K562 (cell line): ENCODE data around the gene CCDC13. TPM values are rescaled to one million over a fixed set of nuclear protein-coding genes. Genes with fewer than 3 reads are reported as not detected.

Experiments
- ATAC-seq: fragments of 200-7000 bp; cut with Tn5 transposase; 3 replicates; pipeline ENCODE4 v1.9.1; 2020; ENCODE audit warnings: moderate library complexity
- BruUV-seq: library from RNA; stranded (reverse); fragments of 400-500 nt; replicated peaks from 2 replicates; lab custom pipeline; 2021; lab: Mats Ljungman, UMichigan
- CTCF ChIA-PET: fragments of 300-600 bp; formaldehyde crosslinking; extraction: SDS; loops from one replicate; lab custom pipeline; 2021; ENCODE audit warnings: low intra/inter-chr PET ratio; lab: Yijun Ruan, JAX
- POLR2A ChIA-PET: fragments of 300-600, 350-650 bp; sonication (Branson Sonifier 250); formaldehyde crosslinking; extraction: SDS; loops from one replicate; lab custom pipeline; 2021; ENCODE audit warnings: antibody characterized with exemption, inconsistent platforms; lab: Yijun Ruan, JAX
- DNase-seq, 4 experiments: peaks; one replicate each; pipeline versions ENCODE4 v3.0.0 to v3.0.0-alpha.2; 2011 to 2018; ENCODE audit warnings: low spot score in 3 of 4, mixed read lengths in 3 of 4; ENCODE audit errors: extremely low read depth in 1 of 4
- FAIRE-seq: peaks from 2 replicates; lab custom pipeline; 2011; peaks lifted over from hg19 to GRCh38; lab: Jason Lieb, UNC
- H2AFZ ChIP-seq: 2 replicates; pipeline ENCODE4 v1.6.0; 2011; ENCODE audit warnings: low read depth, low read length, control low read depth, inconsistent platforms
- H3K27ac ChIP-seq: fragments of 200-600 bp; 3 replicates; pipeline ENCODE4 v1.8.0; 2011; ENCODE audit warnings: low read depth, mild to moderate bottlenecking, control low read depth, inconsistent platforms, low read length, moderate library complexity, mixed read lengths; ENCODE audit errors: extremely low read depth
- H3K27me3 ChIP-seq, 2 experiments: fragments of 300-600 bp in 1 of 2; 2 replicates in 1 of 2; 3 replicates in 1 of 2; pipeline versions ENCODE4 v1.6.0 to v1.8.0; 2011; ENCODE audit warnings: inconsistent platforms in 2 of 2, low read length in 2 of 2, mild to moderate bottlenecking in 1 of 2, mixed read lengths in 1 of 2, moderate library complexity in 1 of 2; ENCODE audit not compliant: control insufficient read depth in 2 of 2, insufficient read depth in 2 of 2
- H3K36me3 ChIP-seq: fragments of 300-600 bp; 3 replicates; pipeline ENCODE4 v1.8.0; 2011; ENCODE audit warnings: mild to moderate bottlenecking, low read length, inconsistent platforms; ENCODE audit not compliant: control insufficient read depth, insufficient read depth
- H3K4me1 ChIP-seq, 2 experiments: fragments of 200-600 bp in 1 of 2; replicated peaks in 1 of 2; 2 replicates in 1 of 2; 3 replicates in 1 of 2; pipeline versions ENCODE4 v1.5.1 to v1.8.0; 2011; ENCODE audit warnings: inconsistent platforms in 2 of 2, low read length in 2 of 2, mild to moderate bottlenecking in 1 of 2, mixed read lengths in 1 of 2, moderate library complexity in 1 of 2; ENCODE audit not compliant: control insufficient read depth in 2 of 2, insufficient read depth in 2 of 2
- H3K4me2 ChIP-seq: 2 replicates; pipeline ENCODE4 v1.6.1; 2011; ENCODE audit warnings: low read length, control low read depth, inconsistent platforms, mixed read lengths; ENCODE audit not compliant: insufficient read depth
- H3K4me3 ChIP-seq: fragments of 200-600 bp; sonication (generic), shearing (Covaris generic); 2 replicates; pipeline ENCODE4 v1.5.1; 2016; ENCODE audit warnings: control low read depth, inconsistent platforms
- H3K79me2 ChIP-seq: fragments of 200-600 bp; 3 replicates; pipeline ENCODE4 v1.8.0; 2011; ENCODE audit warnings: low read length, inconsistent platforms; ENCODE audit not compliant: control insufficient read depth, insufficient read depth
- H3K9ac ChIP-seq, 2 experiments: 2 replicates each; pipeline versions ENCODE4 v1.6.0 to v1.6.1; 2011; ENCODE audit warnings: low read depth in 2 of 2, low read length in 2 of 2, control low read depth in 1 of 2, inconsistent platforms in 1 of 2, mild to moderate bottlenecking in 1 of 2, mixed read lengths in 1 of 2; ENCODE audit not compliant: insufficient read depth in 1 of 2
- H3K9me1 ChIP-seq: one replicate; pipeline ENCODE4 v1.6.0; 2011; ENCODE audit warnings: inconsistent platforms, mild to moderate bottlenecking, low read length, moderate library complexity; ENCODE audit not compliant: control insufficient read depth, insufficient read depth
- H3K9me3 ChIP-seq: replicated peaks from 2 replicates; pipeline ENCODE4 v1.5.1; 2011; ENCODE audit warnings: low read depth, low read length, inconsistent platforms; ENCODE audit not compliant: control insufficient read depth, insufficient read depth
- H4K20me1 ChIP-seq: replicated peaks from 2 replicates; pipeline ENCODE4 v1.6.1; 2011; ENCODE audit warnings: low read length, inconsistent platforms, mixed read lengths; ENCODE audit not compliant: control insufficient read depth, insufficient read depth
- BCLAF1 ChIP-seq, 2 experiments: fragments of 450-650 bp in 1 of 2; IDR thresholded peaks; 2 replicates each; pipeline ENCODE4 v1.6.1; 2011 to 2017; ENCODE audit warnings: low read depth in 2 of 2, antibody characterized with exemption in 1 of 2, borderline replicate concordance in 1 of 2, low read length in 1 of 2, mild to moderate bottlenecking in 1 of 2, mixed read lengths in 1 of 2; ENCODE audit not compliant: control insufficient read depth in 1 of 2
- CTBP1 ChIP-seq: fragments of 450-650 bp; IDR thresholded peaks from 2 replicates; pipeline ENCODE4 v1.6.1; 2016; ENCODE audit warnings: borderline replicate concordance
- DPF2 ChIP-seq: fragments of 450-650 bp; IDR thresholded peaks from 2 replicates; pipeline ENCODE4 v1.6.1; 2016
- ETS2 ChIP-seq: IDR thresholded peaks from 2 replicates; pipeline ENCODE4 v1.6.1; 2016; ENCODE audit warnings: borderline replicate concordance, missing genetic modification characterization, mild to moderate bottlenecking, moderate library complexity, missing compliant biosample characterization; ENCODE audit not compliant: poor library complexity, severe bottlenecking
- FOXP1 ChIP-seq: sonication (generic); formaldehyde crosslinking; IDR thresholded peaks from 2 replicates; pipeline ENCODE4 v1.8.0; 2022; ENCODE audit warnings: mild to moderate bottlenecking, missing genetic modification reagents
- FUS ChIP-seq: fragments of 200-400 bp; formaldehyde crosslinking; optimal IDR thresholded peaks from 2 replicates; pipeline ENCODE3; 2017; ENCODE audit warnings: low read depth, low read length
- MAFK ChIP-seq: IDR thresholded peaks from 2 replicates; pipeline ENCODE4 v1.6.1; 2011; ENCODE audit warnings: low read length, improper control_type of control experiment
- NR2C2 ChIP-seq, 2 experiments: fragments of 200-800 bp in 1 of 2; sonication (Bioruptor generic) in 1 of 2; sonication (generic) in 1 of 2; formaldehyde crosslinking in 1 of 2; IDR thresholded peaks; 2 replicates each; pipeline versions ENCODE4 v1.6.1 to v1.8.0; 2016 to 2022; ENCODE audit warnings: mild to moderate bottlenecking in 1 of 2, missing compliant biosample characterization in 1 of 2, missing genetic modification characterization in 1 of 2, missing genetic modification reagents in 1 of 2
- PBX2 ChIP-seq, 2 experiments: IDR thresholded peaks in 1 of 2; conservative IDR thresholded peaks in 1 of 2; 2 replicates each; pipeline ENCODE4 v1.6.1; 2016; ENCODE audit warnings: low read depth in 2 of 2, mild to moderate bottlenecking in 1 of 2, missing compliant biosample characterization in 1 of 2, missing genetic modification characterization in 1 of 2, moderate library complexity in 1 of 2
- RFX1 ChIP-seq: fragments of 450-650 bp; IDR thresholded peaks from 2 replicates; pipeline ENCODE4 v1.6.1; 2016; ENCODE audit warnings: mild to moderate bottlenecking, moderate library complexity
- SAFB2 ChIP-seq: fragments of 200-400 bp; formaldehyde crosslinking; IDR thresholded peaks from 2 replicates; pipeline ENCODE4 v1.6.1; 2018; ENCODE audit warnings: borderline replicate concordance, low read length, low read depth, moderate library complexity; ENCODE audit not compliant: severe bottlenecking
- ZKSCAN1 ChIP-seq: fragments of 150-350 bp; IDR thresholded peaks from 2 replicates; pipeline ENCODE4 v1.6.1; 2016; ENCODE audit warnings: low read depth, low read length
- ZNF133 ChIP-seq: fragments of 250-450 bp; sonication (Bioruptor Pico); IDR thresholded peaks from 2 replicates; pipeline ENCODE4 v1.4.0; 2020; ENCODE audit warnings: mild to moderate bottlenecking
- ZNF395 ChIP-seq: fragments of 200-800 bp; sonication (Bioruptor generic); IDR thresholded peaks from 2 replicates; pipeline ENCODE4 v1.6.1; 2017; ENCODE audit warnings: missing genetic modification characterization, missing compliant biosample characterization
- ZNF77 ChIP-seq: fragments of 250-450 bp; sonication (Bioruptor Pico); IDR thresholded peaks from 2 replicates; pipeline ENCODE4 v1.5.0; 2020
- WGBS: fragments of 100-300 bp; shearing (Covaris generic); methylation state at CpG from one replicate; pipeline ENCODE4 v1.1.6; 2016; ENCODE audit warnings: low coverage, mixed read lengths; ENCODE audit not compliant: insufficient coverage; ENCODE audit errors: missing lambda C conversion rate; 5-methylcytosine and 5-hydroxymethylcytosine counted together
- in situ Hi-C: fragments of 300-500 bp; cut with MboI; formaldehyde crosslinking; loops from 4 replicates; pipeline ENCODE4 v1.15.0; 2018; ENCODE audit warnings: inconsistent platforms, mixed read lengths
- intact Hi-C: fragments of 100-400 bp; cut with micrococcal nuclease; formaldehyde crosslinking; loops from 2 replicates; pipeline ENCODE4 v1.14.2; 2022
- polyA plus RNA-seq, 8 experiments: library from polyadenylated mRNA; depleted of rRNA in 4 of 8; stranded (reverse) in 5 of 8; unstranded in 3 of 8; fragments of >200 nt; fragmentation: Nextera tagmentation in 2 of 8; fragmentation: Illumina TruSeq in 1 of 8; extraction: Ambion mirVana in 2 of 8; extraction: Trizol in 1 of 8; gene quantifications; 2 replicates each; pipeline versions ENCODE4 v1.2.1 to v1.2.3, GENCODE V29; 2011 to 2014; ENCODE audit warnings: inconsistent platforms in 1 of 8, missing spikeins in 1 of 8
- total RNA-seq, 7 experiments: library from RNA; depleted of rRNA in 6 of 7; stranded (reverse); fragments of >200 nt in 6 of 7; fragmentation: Illumina TruSeq in 2 of 7; extraction: Trizol in 2 of 7; gene quantifications; 2 replicates each; pipeline versions ENCODE4 v1.2.1 to v1.2.3, GENCODE V29; 2011 to 2021; ENCODE audit warnings: low replicate concordance in 1 of 7

The CCDC13 gene
- total and polyA plus RNA-seq, 9 of the 15 experiments (the other 6 are each of a cell fraction or from before 2014, with no cell fraction given): 0.20 to 0.70 (median 0.48) TPM; not detected in 2

- no peak for FAIRE-seq
- no peaks in the 10 kb centered on the region for H3K4me1 ChIP-seq
- 0 out of 2 replicates have a peak, but pooled peaks cover 3% of the 10 kb centered on the region for H4K20me1 ChIP-seq
- intact Hi-C loops (loop anchor here (10.0 kb wide), 1 partner anchor 522 kb away; no protein-coding TSS in a partner anchor), in situ Hi-C loops (no loop called here)
- H3K4me2 ChIP-seq: no peak overlapping the region
- H3K9ac ChIP-seq: no peak overlapping the region
- ATAC-seq: no peak
- H3K9me3 ChIP-seq: no peaks in the 10 kb centered on the region
- CTCF ChIA-PET: no interaction called here
- H3K27me3 ChIP-seq: peaks cover 20 to 39% of the 10 kb centered on the region in 2 experiments
- no peaks in the 10 kb centered on the region for H3K9me1 ChIP-seq
- no peak overlapping the region for H3K4me3 ChIP-seq
- no peaks in the 10 kb centered on the region for H3K36me3 ChIP-seq
- BruUV-seq: no TSS peak
- POLR2A ChIA-PET: interaction anchor here (0.8 kb wide), 1 partner anchor 122 kb away, joined by 3 read pairs; no protein-coding TSS in a partner anchor
- DNase-seq: no peak
- no peak overlapping the region for H2AFZ ChIP-seq
- WGBS: 0% methylated on average over 6 of the region's 6 CpGs
- no peaks in the 10 kb centered on the region for H3K79me2 ChIP-seq
- no peak for TF ChIP-seq ZNF77 (CRISPR knock-in tag)
- no peak for TF ChIP-seq MAFK
- no peak for TF ChIP-seq CTBP1
- no peak for TF ChIP-seq DPF2
- TF ChIP-seq FOXP1: no peak
- no peak for TF ChIP-seq BCLAF1 (IDR thresholded peaks at IDR 0.05; ENCODE audit: borderline replicate concordance in 1 of 2, control insufficient read depth in 1 of 2, low read depth in 2 of 2, low read length in 1 of 2)
- TF ChIP-seq PBX2 (CRISPR knock-in tag; IDR thresholded peaks at IDR 0.05; ENCODE audit: low read depth): no peak
- TF ChIP-seq PBX2 (tag; conservative IDR thresholded peaks at IDR 0.05; ENCODE audit: low read depth): no peak
- TF ChIP-seq ZNF395 (CRISPR knock-in tag): no peak
- TF ChIP-seq NR2C2 (CRISPR knock-in tag; IDR thresholded peaks at IDR 0.05): no peak
- TF ChIP-seq NR2C2 (tag; IDR thresholded peaks at IDR 0.05): no peak
- TF ChIP-seq SAFB2: no peak
- TF ChIP-seq ETS2 (tag): no peak
- TF ChIP-seq FUS: no peak
- no peak for TF ChIP-seq RFX1
- TF ChIP-seq ZKSCAN1: no peak
- TF ChIP-seq ZNF133 (CRISPR knock-in tag): no peak
- H3K27ac ChIP-seq: no peak overlapping the region
Observed at GRCh38 chr3:42756681-42757213, 16.3 kb downstream of the CCDC13 start.
